GM08714 (cell line): ENCODE data around the gene SCGN.

Experiments used
- H3K4me3 ChIP-seq: fragments of 200-500 bp; sonication (Bioruptor generic); 2 replicates; pipeline ENCODE4 v1.5.1; 2014; ENCODE audit warnings: mild to moderate bottlenecking, low read length, inconsistent platforms
- ZNF274 ChIP-seq: IDR thresholded peaks from 2 replicates; pipeline ENCODE4 v1.6.1; 2012; ENCODE audit warnings: mild to moderate bottlenecking, low read depth, low read length

Gene SCGN

GRCh38 chr6:25652007-25652515 is at the start of gene SCGN:
Gene SCGN, plus strand, starts transcription at chr6:25652215. Its CDS starts 189 bp downstream, at chr6:25652404.
- no peak for TF ChIP-seq ZNF274
- H3K4me3 ChIP-seq, result no peak within 1 kb of the TSS

GRCh38 chr6:25602674-25602982 is 49.4 kb upstream of the SCGN start:
- no peak overlapping the region for H3K4me3 ChIP-seq
- TF ChIP-seq ZNF274, result no peak

- no peak overlapping the region for H3K4me3 ChIP-seq
- TF ChIP-seq ZNF274, result no peak
Observed at GRCh38 chr6:25603251-25603650, 48.8 kb upstream of the SCGN start.

GRCh38 chr6:25606151-25606550 is 45.9 kb upstream of the SCGN start:
- H3K4me3 ChIP-seq, result no peak overlapping the region
- TF ChIP-seq ZNF274, result no peak

- no peak overlapping the region for H3K4me3 ChIP-seq
- no peak for TF ChIP-seq ZNF274
Observed at GRCh38 chr6:25608558-25609174, 43.3 kb upstream of the SCGN start.

GRCh38 chr6:25612666-25613065 is 39.3 kb upstream of the SCGN start:
- no peak overlapping the region for H3K4me3 ChIP-seq
- no peak for TF ChIP-seq ZNF274

- TF ChIP-seq ZNF274, result no peak
- H3K4me3 ChIP-seq, result no peak overlapping the region
Observed at GRCh38 chr6:25613415-25613814, 38.6 kb upstream of the SCGN start.

- no peak overlapping the region for H3K4me3 ChIP-seq
- no peak for TF ChIP-seq ZNF274
Observed at GRCh38 chr6:25614052-25614451, 38.0 kb upstream of the SCGN start.

- TF ChIP-seq ZNF274, result no peak
- no peak overlapping the region for H3K4me3 ChIP-seq
Observed at GRCh38 chr6:25615471-25615870, 36.5 kb upstream of the SCGN start.

GRCh38 chr6:25617997-25618396 is 34.0 kb upstream of the SCGN start:
- no peak overlapping the region for H3K4me3 ChIP-seq
- no peak for TF ChIP-seq ZNF274

- TF ChIP-seq ZNF274, result no peak
- H3K4me3 ChIP-seq, result no peak overlapping the region
Observed at GRCh38 chr6:25619217-25619616, 32.8 kb upstream of the SCGN start.

- no peak for TF ChIP-seq ZNF274
Observed at GRCh38 chr6:25620391-25620790, 31.6 kb upstream of the SCGN start.

GRCh38 chr6:25623065-25623464 is 28.9 kb upstream of the SCGN start:
- no peak for TF ChIP-seq ZNF274
- H3K4me3 ChIP-seq, result no peak overlapping the region

More at GRCh38 chr6:25620391-25620790, 31.6 kb upstream of the SCGN start:
- no peak overlapping the region for H3K4me3 ChIP-seq

- H3K4me3 ChIP-seq, result no peak overlapping the region
- TF ChIP-seq ZNF274, result no peak
Observed at GRCh38 chr6:25623879-25624278, 28.1 kb upstream of the SCGN start.

- no peak overlapping the region for H3K4me3 ChIP-seq
- no peak for TF ChIP-seq ZNF274
Observed at GRCh38 chr6:25627001-25627400, 25.0 kb upstream of the SCGN start.
